Measurements from ENCODE around the gene TTLL13.
"Not testable (repeated sequence)": the region's sequence is repeated elsewhere in the genome, so short reads cannot be mapped to it uniquely, and the experiment has no call there.

Gene TTLL13

GRCh38 chr15:90240856-90241255 is 8.5 kb upstream of the TTLL13 start:
- no peak for DNase-seq

GRCh38 chr15:90241343-90242192 is 7.8 kb upstream of the TTLL13 start:
- DNase-seq, result no peak

- no peak for DNase-seq
These were observed 5.3 kb upstream of the TTLL13 start for GRCh38 chr15:90243943-90244639.

GRCh38 chr15:90248789-90249202 is 560 bp upstream of the TTLL13 start:
- no peak for DNase-seq

- DNase-seq, result no peak
These were observed 8.4 kb downstream of the TTLL13 start for GRCh38 chr15:90257776-90258175.

GRCh38 chr15:90259524-90259923 is 10.2 kb downstream of the TTLL13 start:
- DNase-seq, result no peak

- not testable (repeated sequence) for DNase-seq
These were observed 11.4 kb downstream of the TTLL13 start for GRCh38 chr15:90260731-90261130.

GRCh38 chr15:90261811-90262210 is 12.5 kb downstream of the TTLL13 start:
- no peak for DNase-seq

GRCh38 chr15:90262426-90262825 is 13.1 kb downstream of the TTLL13 start:
- no peak for DNase-seq

- DNase-seq, result no peak
These were observed 15.3 kb downstream of the TTLL13 start for GRCh38 chr15:90264671-90265070.

GRCh38 chr15:90265271-90266060 is 16.1 kb downstream of the TTLL13 start, which contains the start of gene NGRN:
TSS of gene NGRN (plus strand) at chr15:90265672. CDS start at chr15:90265713, 41 bp downstream.
- DNase-seq, result peak; percentile 87

GRCh38 chr15:90266061-90266431 is 16.7 kb downstream of the TTLL13 start:
- DNase-seq, result no peak

- DNase-seq, result no peak
These were observed 17.1 kb downstream of the TTLL13 start for GRCh38 chr15:90266485-90266884.

GRCh38 chr15:90268415-90268814 is 19.1 kb downstream of the TTLL13 start:
- no peak for DNase-seq

GRCh38 chr15:90270502-90271150 is 21.3 kb downstream of the TTLL13 start:
- no peak for DNase-seq

GRCh38 chr15:90271459-90272166 is 22.3 kb downstream of the TTLL13 start:
- no peak for DNase-seq

GRCh38 chr15:90278467-90278866 is 29.1 kb downstream of the TTLL13 start:
- DNase-seq, result not testable (repeated sequence)

GRCh38 chr15:90280743-90281142 is 31.4 kb downstream of the TTLL13 start:
- DNase-seq, result not testable (repeated sequence)

- DNase-seq, result not testable (repeated sequence)
These were observed 32.3 kb downstream of the TTLL13 start for GRCh38 chr15:90281637-90282036.

GRCh38 chr15:90286678-90287077 is 37.3 kb downstream of the TTLL13 start:
- no peak for DNase-seq

GRCh38 chr15:90287101-90287500 is 37.7 kb downstream of the TTLL13 start:
- DNase-seq, result no peak

- no peak for DNase-seq
These were observed 38.6 kb downstream of the TTLL13 start for GRCh38 chr15:90287946-90288345.

All from SHP77 treated with DMSO at 0.1 percent for 48 hours (cell line).